Measurements from ENCODE around the gene PKNOX2. TPM values are rescaled to one million over a fixed set of nuclear protein-coding genes. Genes with fewer than 3 reads are reported as not detected.

Gene PKNOX2
- total and polyA plus RNA-seq, 9 of the 15 experiments (the other 6 are each of a cell fraction or from before 2014, with no cell fraction given): not detected

GRCh38 chr11:125451400-125452124, 287.0 kb downstream of the PKNOX2 start:
- Histone ChIP-seq H4K20me1 (replicated peaks; ENCODE audit: control insufficient read depth, insufficient read depth, low read length) (no peaks in the 10 kb centered on the region), H2AFZ (ENCODE audit: low read depth, low read length) (peak overlapping the region; percentile 57), H3K4me3 (no peak overlapping the region), H3K36me3 (ENCODE audit: control insufficient read depth, insufficient read depth, low read length) (no peaks in the 10 kb centered on the region), H3K27ac (ENCODE audit: extremely low read depth, low read depth, low read length) (no peak overlapping the region), H3K4me1 (replicated peaks in 1 of 2; ENCODE audit: control insufficient read depth in 2 of 2, insufficient read depth in 2 of 2, low read length in 2 of 2) (peaks cover 24 to 28% of the 10 kb centered on the region in 2 experiments), H3K4me2 (ENCODE audit: insufficient read depth, low read length) (no peak overlapping the region), H3K27me3 (ENCODE audit: control insufficient read depth in 2 of 2, insufficient read depth in 2 of 2, low read length in 2 of 2) (no peaks in the 10 kb centered on the region), H3K79me2 (ENCODE audit: control insufficient read depth, insufficient read depth, low read length) (no peaks in the 10 kb centered on the region), H3K9me1 (ENCODE audit: control insufficient read depth, insufficient read depth, low read length) (no peaks in the 10 kb centered on the region), H3K9ac (ENCODE audit: insufficient read depth in 1 of 2, low read depth in 2 of 2, low read length in 2 of 2) (no peak overlapping the region; a peak in 1 of 4 replicates), H3K9me3 (replicated peaks; ENCODE audit: control insufficient read depth, insufficient read depth, low read depth, low read length) (no peaks in the 10 kb centered on the region)
- CTCF ChIA-PET (ENCODE audit: low intra/inter-chr PET ratio): interaction anchor here (0.6 kb wide), 1 partner anchor 492 kb away, joined by 3 read pairs; no protein-coding TSS in a partner anchor
- 31% methylated on average over 10 of the region's 10 CpGs for WGBS (ENCODE audit: insufficient coverage, low coverage, missing lambda C conversion rate)
- in situ Hi-C loops (cut with MboI): no loop called here
- intact Hi-C loops (cut with micrococcal nuclease): loop anchor here (5.0 kb wide), 1 partner anchor 101 kb away; no protein-coding TSS in a partner anchor
- BruUV-seq (replicated peaks): no TSS peak
- FAIRE-seq: no peak
- POLR2A ChIA-PET: interaction anchor here (0.6 to 1.2 kb wide), 2 partner anchors 18 to 349 kb away, joined by 3 to 5 read pairs; no protein-coding TSS in a partner anchor
- peak; percentile 77 for ATAC-seq
- DNase-seq (ENCODE audit: extremely low read depth in 1 of 4, low spot score in 3 of 4): peak; percentile 46 to 63 (median 54)
- TF ChIP-seq TCF7 (IDR thresholded peaks at IDR 0.05; ENCODE audit: borderline replicate concordance) (no peak), ETV1 (tag; conservative IDR thresholded peaks at IDR 0.05; ENCODE audit: low read depth) (no peak), ZFP91 (CRISPR knock-in tag; IDR thresholded peaks at IDR 0.05) (no peak), L3MBTL2 (IDR thresholded peaks at IDR 0.05) (peak; percentile 37; the same call in 1 of the 2 replicates), MCM2 (IDR thresholded peaks at IDR 0.05; ENCODE audit: low read depth) (no peak), ZNF551 (CRISPR knock-in tag; IDR thresholded peaks at IDR 0.05) (no peak), PKNOX1 (IDR thresholded peaks at IDR 0.05) (peak; percentile 97), ZNF274 (IDR thresholded peaks at IDR 0.05; ENCODE audit: borderline replicate concordance, low read depth, low read length) (no peak), CTBP1 (IDR thresholded peaks at IDR 0.05; ENCODE audit: borderline replicate concordance) (0 out of 2 replicates have a peak, but pooled peaks have one; percentile 6), ZNF253 (CRISPR knock-in tag; conservative IDR thresholded peaks at IDR 0.05) (no peak), EHMT2 (IDR thresholded peaks at IDR 0.05) (no peak), ZNF717 (CRISPR knock-in tag; IDR thresholded peaks at IDR 0.05) (no peak), POU5F1 (IDR thresholded peaks at IDR 0.05; ENCODE audit: borderline replicate concordance, low read depth, low read length, partially characterized antibody) (no peak), RFX1 (IDR thresholded peaks at IDR 0.05) (peak; percentile 81), ZBTB49 (CRISPR knock-in tag; IDR thresholded peaks at IDR 0.05; ENCODE audit: borderline replicate concordance) (no peak)
